GM19023 (cell line): ENCODE data around the gene NUTF2.

ENCODE experiments used
- ATAC-seq: cut with Tn5 transposase; IDR thresholded peaks from one replicate; pipeline ENCODE4 v1.9.1; 2021; ENCODE audit warnings: mild to moderate bottlenecking, moderate library complexity; ENCODE audit not compliant: unreplicated experiment

NUTF2 gene

DNA sequence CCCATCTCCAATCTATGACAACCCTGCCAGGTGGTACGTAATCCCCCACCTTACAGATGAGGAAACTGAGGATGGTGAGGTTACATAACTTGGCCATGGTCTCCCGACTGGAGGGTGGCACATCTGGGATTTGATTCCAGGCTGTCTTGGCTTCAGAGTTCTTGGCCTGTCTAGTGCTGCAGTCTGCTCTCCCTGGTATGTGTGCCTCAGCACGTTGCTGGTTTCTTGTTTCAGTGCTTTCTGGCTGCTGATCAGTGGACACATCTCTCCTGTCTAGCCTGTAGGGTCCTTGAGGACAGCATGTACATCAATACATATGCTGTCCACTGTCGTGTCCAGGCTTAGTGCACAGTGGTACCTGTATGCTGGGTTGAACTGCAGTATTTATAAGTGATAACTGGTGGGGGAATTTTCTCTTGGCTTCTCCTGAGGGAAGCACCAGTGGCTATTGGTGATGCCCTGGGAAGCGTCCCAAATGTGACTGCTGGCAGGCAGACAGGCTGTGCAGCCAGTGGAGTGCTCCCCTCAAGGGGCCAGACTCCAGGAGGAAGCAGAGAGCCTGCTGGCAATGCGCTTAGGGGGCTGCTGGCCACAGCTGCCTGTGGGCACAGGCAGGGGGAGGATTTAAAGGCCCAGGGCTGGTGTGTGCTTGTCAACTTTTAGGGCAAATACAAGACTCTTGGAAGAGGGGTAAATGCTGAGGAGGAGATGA, 70.6 kb downstream of the NUTF2 start:
- ATAC-seq, result no peak

DNA sequence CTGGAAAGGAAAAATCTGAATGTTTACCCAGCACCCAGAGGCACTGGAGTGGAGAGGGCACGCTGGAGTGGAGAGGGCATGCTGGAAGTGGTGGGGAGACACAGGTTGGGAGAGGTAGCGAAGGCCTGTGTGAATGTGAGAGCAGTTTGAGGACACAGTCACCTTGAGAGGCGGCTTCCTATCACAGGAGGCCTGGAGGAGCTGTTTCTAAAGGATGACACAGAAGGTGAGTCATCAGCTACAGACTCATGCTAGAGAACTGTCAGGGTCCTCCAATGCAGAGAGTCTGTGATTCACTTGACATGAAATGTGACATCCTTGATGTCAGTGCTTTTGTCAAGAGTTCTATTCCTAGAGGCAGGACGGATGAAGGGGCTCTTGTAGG, 71.1 kb downstream of the NUTF2 start:
- no peak for ATAC-seq

DNA sequence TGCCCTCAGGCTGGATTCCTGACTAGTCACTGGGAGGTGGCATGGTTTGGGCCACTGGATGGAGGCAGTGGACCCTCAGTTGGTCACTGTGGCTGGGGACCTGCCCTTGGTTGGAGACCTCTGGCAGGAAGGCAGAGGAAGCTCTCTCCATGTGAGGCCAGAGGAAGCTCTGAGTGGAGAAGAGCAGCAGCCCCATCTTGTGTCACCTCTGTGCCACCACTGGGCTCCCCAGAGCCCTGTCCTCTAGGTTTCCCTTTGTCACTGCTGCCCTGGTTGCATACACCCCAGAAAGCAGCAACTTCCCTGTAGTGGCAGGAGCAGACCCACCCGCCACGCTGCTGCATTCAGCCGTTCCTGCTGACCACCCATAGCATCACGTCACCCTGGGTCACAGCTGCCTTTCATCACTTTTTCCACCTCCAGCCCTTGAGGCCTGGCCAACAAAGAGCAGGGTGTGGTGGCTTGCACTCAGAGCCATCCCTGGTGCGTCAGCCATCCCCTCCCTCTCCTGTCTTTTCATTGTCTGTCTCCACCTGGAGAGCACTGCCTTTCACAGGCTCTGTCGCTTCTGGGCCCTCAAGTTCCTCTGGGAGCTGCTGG, 73.0 kb downstream of the NUTF2 start:
- no peak for ATAC-seq
